Lower leg skin (tissue), 4 donors: ENCODE results near the gene SPOCD1. TPM values are rescaled to one million over a fixed set of nuclear protein-coding genes. Genes with fewer than 3 reads are reported as not detected.

Experiments used
- DNase-seq, 2 donors: peaks; one replicate each; pipeline ENCODE4 v3.0.0-alpha.2; 2019; ENCODE audit warnings: low spot score in 2 of 2
- H3K4me3 ChIP-seq: fragments of 200-600 bp; sonication (generic); 2 replicates; pipeline ENCODE4 v1.5.1; 2017; ENCODE audit warnings: mild to moderate bottlenecking, low read depth; ENCODE audit not compliant: poor library complexity, severe bottlenecking
- CTCF ChIP-seq, 3 donors: fragments of 450-650 bp; IDR thresholded peaks; one replicate each; pipeline ENCODE4 v1.5.1; 2016; ENCODE audit warnings: antibody characterized with exemption in 3 of 3, mild to moderate bottlenecking in 3 of 3, moderate library complexity in 2 of 3
- POLR2A ChIP-seq, 2 donors: fragments of 450-650 bp; IDR thresholded peaks; one replicate each; pipeline ENCODE4 v1.6.1; 2016 to 2017; ENCODE audit warnings: antibody characterized with exemption in 2 of 2, mild to moderate bottlenecking in 1 of 2, moderate library complexity in 1 of 2
- WGBS, 2 donors: methylation state at CpG; one replicate each; pipeline ENCODE4 v1.1.5; 2018; 5-methylcytosine and 5-hydroxymethylcytosine counted together
- intact Hi-C: fragments of 100-400 bp; cut with DNase I; formaldehyde crosslinking; loops from one replicate; pipeline ENCODE4 v1.15.0; 2023; ENCODE audit warnings: low total_unique reads
- total RNA-seq, 4 donors: library from RNA; depleted of rRNA; stranded (reverse); fragments of >200 nt; gene quantifications; one replicate each; pipeline ENCODE4 v1.1.0, GENCODE V29; 2016

Gene SPOCD1
- total RNA-seq, 4 donors from 2014 or later = 0.13 to 0.51 TPM; not detected in 2

- no peak for TF ChIP-seq POLR2A (IDR thresholded peaks at IDR 0.05)
- TF ChIP-seq CTCF (IDR thresholded peaks at IDR 0.05) = no peak
- no peak for DNase-seq
- H3K4me3 ChIP-seq = no peak overlapping the region
- intact Hi-C loops = no loop called here
- WGBS, 2 donors = 31 to 32% methylated on average over 26 to 29 of the region's 49 CpGs
Measured at GRCh38 chr1:31772669-31773248, 43.1 kb downstream of the SPOCD1 start.

- H3K4me3 ChIP-seq = no peak overlapping the region
- DNase-seq = no peak
- intact Hi-C loops = no loop called here
- WGBS, 2 donors = 5 to 10% methylated on average over 27 to 36 of the region's 68 CpGs
- TF ChIP-seq CTCF (IDR thresholded peaks at IDR 0.05) (no peak), POLR2A (IDR thresholded peaks at IDR 0.05) (no peak)
Measured at GRCh38 chr1:31771891-31772668, 43.7 kb downstream of the SPOCD1 start.

- intact Hi-C loops = no loop called here
Measured at GRCh38 chr1:31769720-31770390, 46.0 kb downstream of the SPOCD1 start.

GRCh38 chr1:31768939-31769704 lies 46.7 kb downstream of the SPOCD1 start:
- intact Hi-C loops = no loop called here
- H3K4me3 ChIP-seq = no peak overlapping the region
- TF ChIP-seq CTCF (IDR thresholded peaks at IDR 0.05) = no peak
- no peak for TF ChIP-seq POLR2A (IDR thresholded peaks at IDR 0.05)
- no peak for DNase-seq
- 77 to 80% methylated on average over 5 of the region's 5 CpGs for WGBS, 2 donors

More at GRCh38 chr1:31769720-31770390, 46.0 kb downstream of the SPOCD1 start:
- TF ChIP-seq POLR2A (IDR thresholded peaks at IDR 0.05) (no peak), CTCF (IDR thresholded peaks at IDR 0.05) (no peak)
- no peak overlapping the region for H3K4me3 ChIP-seq
- DNase-seq = no peak
- 39 to 46% methylated on average over 12 of the region's 12 CpGs for WGBS, 2 donors

- DNase-seq = no peak
- WGBS, 2 donors = 78 to 95% methylated on average over 2 of the region's 2 CpGs
- TF ChIP-seq POLR2A (IDR thresholded peaks at IDR 0.05) = no peak
- no peak for TF ChIP-seq CTCF (IDR thresholded peaks at IDR 0.05)
Measured at GRCh38 chr1:31768407-31768907, 47.4 kb downstream of the SPOCD1 start.

More at GRCh38 chr1:31768407-31768907, 47.4 kb downstream of the SPOCD1 start:
- H3K4me3 ChIP-seq = no peak overlapping the region
- intact Hi-C loops = no loop called here
